ENCODE results near the gene ACOX3. TPM values are rescaled to one million over a fixed set of nuclear protein-coding genes. Genes with fewer than 3 reads are reported as not detected.

ACOX3 gene
- total RNA-seq, 2 experiments from 2014 or later: 12.7 to 16.8 TPM

DNA sequence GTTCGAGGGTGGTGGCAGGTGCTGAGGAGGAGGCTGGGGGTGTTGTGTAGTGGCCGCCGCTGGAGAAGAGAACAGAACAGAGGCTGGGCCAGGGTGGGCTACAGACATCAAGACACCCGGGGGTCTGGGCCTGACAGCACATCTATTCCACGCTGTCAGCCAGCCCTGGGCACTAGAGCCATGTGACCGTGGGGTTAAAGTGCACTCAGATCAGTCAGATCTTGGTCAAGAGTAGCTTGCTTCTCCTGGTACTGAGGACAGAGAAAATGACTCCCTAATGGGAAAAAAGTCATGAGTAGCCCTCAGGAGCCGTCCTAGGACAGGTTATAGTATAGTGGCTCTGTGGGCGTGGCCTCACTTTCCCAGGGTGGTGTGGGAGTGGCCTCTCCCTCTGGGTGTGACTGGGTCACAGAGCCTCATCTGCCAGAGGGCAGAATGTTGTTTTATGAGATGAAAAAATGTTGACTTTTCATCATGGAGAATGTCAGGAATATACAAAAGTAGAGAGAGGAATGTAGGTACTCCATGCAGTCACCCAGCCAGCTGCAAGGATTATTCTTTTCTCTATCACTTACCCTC, 19.4 kb upstream of the ACOX3 start:
- no TSS peak for BruUV-seq (replicated peaks)
- Histone ChIP-seq H2AFZ (ENCODE audit: low read length) (no peak overlapping the region), H3K9me3 (ENCODE audit: low read length) (no peaks in the 10 kb centered on the region), H3K36me3 (ENCODE audit: insufficient read depth, low read length) (peaks cover 73% of the 10 kb centered on the region), H3K27ac (ENCODE audit: low read depth, low read length, poor library complexity, severe bottlenecking) (no peak overlapping the region), H3K79me2 (ENCODE audit: insufficient read depth, low read depth, low read length) (no peaks in the 10 kb centered on the region), H3K4me3 (ENCODE audit: low read depth, low read length, poor library complexity, severe bottlenecking) (no peak overlapping the region), H4K20me1 (ENCODE audit: insufficient read depth, low read length) (0 out of 2 replicates have a peak, but pooled peaks cover 6% of the 10 kb centered on the region), H3K9me2 (ENCODE audit: insufficient read depth, low read length) (no peaks in the 10 kb centered on the region), H3K4me1 (ENCODE audit: insufficient read depth, low read length, poor library complexity, severe bottlenecking) (no peaks in the 10 kb centered on the region), H3K4me2 (ENCODE audit: low read length) (no peak overlapping the region)
- ChIA-PET CTCF (ENCODE audit: unreplicated experiment) (no interaction called here), POLR2A (interaction anchor here (0.5 kb wide), 1 partner anchor 42 kb away, joined by 3 read pairs; no protein-coding TSS in a partner anchor)
- TF ChIP-seq, protein P1, sequence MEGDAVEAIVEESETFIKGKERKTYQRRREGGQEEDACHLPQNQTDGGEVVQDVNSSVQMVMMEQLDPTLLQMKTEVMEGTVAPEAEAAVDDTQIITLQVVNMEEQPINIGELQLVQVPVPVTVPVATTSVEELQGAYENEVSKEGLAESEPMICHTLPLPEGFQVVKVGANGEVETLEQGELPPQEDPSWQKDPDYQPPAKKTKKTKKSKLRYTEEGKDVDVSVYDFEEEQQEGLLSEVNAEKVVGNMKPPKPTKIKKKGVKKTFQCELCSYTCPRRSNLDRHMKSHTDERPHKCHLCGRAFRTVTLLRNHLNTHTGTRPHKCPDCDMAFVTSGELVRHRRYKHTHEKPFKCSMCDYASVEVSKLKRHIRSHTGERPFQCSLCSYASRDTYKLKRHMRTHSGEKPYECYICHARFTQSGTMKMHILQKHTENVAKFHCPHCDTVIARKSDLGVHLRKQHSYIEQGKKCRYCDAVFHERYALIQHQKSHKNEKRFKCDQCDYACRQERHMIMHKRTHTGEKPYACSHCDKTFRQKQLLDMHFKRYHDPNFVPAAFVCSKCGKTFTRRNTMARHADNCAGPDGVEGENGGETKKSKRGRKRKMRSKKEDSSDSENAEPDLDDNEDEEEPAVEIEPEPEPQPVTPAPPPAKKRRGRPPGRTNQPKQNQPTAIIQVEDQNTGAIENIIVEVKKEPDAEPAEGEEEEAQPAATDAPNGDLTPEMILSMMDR (conservative IDR thresholded peaks at IDR 0.05; ENCODE audit: low read length): no peak
- no peak for TF ChIP-seq EZH2phosphoT487 (IDR thresholded peaks at IDR 0.05; ENCODE audit: borderline replicate concordance, low read depth, low read length)
- intact Hi-C loops (cut with micrococcal nuclease; ENCODE audit: unreplicated experiment): no loop called here
- no peak for DNase-seq (ENCODE audit: low spot score)

- no peak overlapping the region for H3K4me3 ChIP-seq (ENCODE audit: low read depth, low read length, poor library complexity, severe bottlenecking)
- no peak overlapping the region for H3K4me2 ChIP-seq (ENCODE audit: low read length)
- intact Hi-C loops (cut with micrococcal nuclease; ENCODE audit: unreplicated experiment): no loop called here
- no peak for TF ChIP-seq EZH2phosphoT487 (IDR thresholded peaks at IDR 0.05; ENCODE audit: borderline replicate concordance, low read depth, low read length)
- TF ChIP-seq, protein P1 (conservative IDR thresholded peaks at IDR 0.05; ENCODE audit: low read length): no peak
- ChIA-PET CTCF (ENCODE audit: unreplicated experiment) (no interaction called here), POLR2A (no interaction called here)
- H4K20me1 ChIP-seq (ENCODE audit: insufficient read depth, low read length): 0 out of 2 replicates have a peak, but pooled peaks cover 1% of the 10 kb centered on the region
- H3K36me3 ChIP-seq (ENCODE audit: insufficient read depth, low read length): peaks cover 80% of the 10 kb centered on the region
- no peaks in the 10 kb centered on the region for H3K4me1 ChIP-seq (ENCODE audit: insufficient read depth, low read length, poor library complexity, severe bottlenecking)
- H3K27ac ChIP-seq (ENCODE audit: low read depth, low read length, poor library complexity, severe bottlenecking): no peak overlapping the region
- no peaks in the 10 kb centered on the region for H3K9me2 ChIP-seq (ENCODE audit: insufficient read depth, low read length)
- H3K79me2 ChIP-seq (ENCODE audit: insufficient read depth, low read depth, low read length): no peaks in the 10 kb centered on the region
- no peaks in the 10 kb centered on the region for H3K9me3 ChIP-seq (ENCODE audit: low read length)
- no peak for DNase-seq (ENCODE audit: low spot score)
- no peak overlapping the region for H2AFZ ChIP-seq (ENCODE audit: low read length)
- TSS peak; percentile 20 for BruUV-seq (replicated peaks)
Observed at GRCh38 chr4:8457646-8458252, 17.2 kb upstream of the ACOX3 start.

DNA sequence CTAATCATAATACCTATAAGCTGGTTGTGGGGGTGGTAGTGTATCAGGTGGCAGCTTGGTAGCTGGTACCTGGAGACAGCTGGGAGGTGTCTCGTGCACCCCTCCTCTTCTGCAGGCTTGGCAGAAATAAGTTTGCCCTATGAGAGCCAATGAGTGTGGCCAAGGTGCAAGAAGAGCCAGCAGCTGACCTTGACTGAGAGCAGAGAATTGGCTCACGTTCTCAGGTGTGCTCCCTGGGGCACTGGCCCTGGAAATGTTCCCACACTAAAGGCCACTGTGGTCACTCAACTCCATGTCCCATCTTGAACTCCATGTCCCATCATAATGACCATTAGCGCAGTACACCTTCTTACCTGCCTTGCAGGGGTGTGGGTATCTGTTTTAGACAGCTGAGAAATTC, 13.4 kb upstream of the ACOX3 start:
- BruUV-seq (replicated peaks): no TSS peak
- Histone ChIP-seq H3K4me3 (ENCODE audit: low read depth, low read length, poor library complexity, severe bottlenecking) (no peak overlapping the region), H3K27ac (ENCODE audit: low read depth, low read length, poor library complexity, severe bottlenecking) (no peak overlapping the region), H3K9me2 (ENCODE audit: insufficient read depth, low read length) (no peaks in the 10 kb centered on the region), H3K4me1 (ENCODE audit: insufficient read depth, low read length, poor library complexity, severe bottlenecking) (no peaks in the 10 kb centered on the region), H3K4me2 (ENCODE audit: low read length) (no peak overlapping the region), H2AFZ (ENCODE audit: low read length) (no peak overlapping the region), H3K9me3 (ENCODE audit: low read length) (no peaks in the 10 kb centered on the region), H3K79me2 (ENCODE audit: insufficient read depth, low read depth, low read length) (no peaks in the 10 kb centered on the region), H4K20me1 (ENCODE audit: insufficient read depth, low read length) (no peaks in the 10 kb centered on the region), H3K36me3 (ENCODE audit: insufficient read depth, low read length) (peaks cover 88% of the 10 kb centered on the region)
- DNase-seq (ENCODE audit: low spot score): no peak
- CTCF ChIA-PET (ENCODE audit: unreplicated experiment): interaction anchor here (0.6 kb wide), 1 partner anchor 9 kb away, joined by 3 read pairs; no protein-coding TSS in a partner anchor
- POLR2A ChIA-PET: no interaction called here
- TF ChIP-seq EZH2phosphoT487 (IDR thresholded peaks at IDR 0.05; ENCODE audit: borderline replicate concordance, low read depth, low read length): no peak
- TF ChIP-seq, protein P1 (conservative IDR thresholded peaks at IDR 0.05; ENCODE audit: low read length): no peak
- intact Hi-C loops (cut with micrococcal nuclease; ENCODE audit: unreplicated experiment): no loop called here

All from OCI-LY7 (cell line).